Lung (tissue), 12 donors: ENCODE results near the gene VWF. TPM values are rescaled to one million over a fixed set of nuclear protein-coding genes. Genes with fewer than 3 reads are reported as not detected.

Source experiments
- ATAC-seq: fragments of 200-7000 bp; cut with Tn5 transposase; one replicate; pipeline ENCODE4 v1.9.1; 2020; ENCODE audit warnings: moderate number of reproducible peaks; ENCODE audit not compliant: insufficient read depth, low FRiP score
- DNase-seq, 3 donors: peaks; one replicate each; pipeline ENCODE4 v3.0.0-alpha.2; 2013 to 2017
- H3K27ac ChIP-seq, 2 donors: one replicate each; pipeline ENCODE4 v1.5.1; 2013; ENCODE audit warnings: mild to moderate bottlenecking in 2 of 2, moderate library complexity in 2 of 2, control low read depth in 1 of 2, inconsistent platforms in 1 of 2, low read depth in 1 of 2, low read length in 1 of 2
- H3K27me3 ChIP-seq, 3 donors: one replicate each; pipeline ENCODE4 v1.5.1; 2013; ENCODE audit warnings: low read length in 2 of 3; ENCODE audit not compliant: control insufficient read depth in 3 of 3, insufficient read depth in 3 of 3
- H3K36me3 ChIP-seq, 4 donors: one replicate each; pipeline ENCODE4 v1.5.1; 2013; ENCODE audit warnings: low read length in 4 of 4, mild to moderate bottlenecking in 1 of 4, moderate library complexity in 1 of 4; ENCODE audit not compliant: control insufficient read depth in 4 of 4, insufficient read depth in 4 of 4
- H3K4me1 ChIP-seq, 5 donors: one replicate each; pipeline ENCODE4 v1.5.1; 2013; ENCODE audit warnings: low read length in 5 of 5, mild to moderate bottlenecking in 2 of 5, moderate library complexity in 1 of 5; ENCODE audit not compliant: control insufficient read depth in 5 of 5, insufficient read depth in 5 of 5
- H3K4me3 ChIP-seq: one replicate; pipeline ENCODE4 v1.5.1; 2013; ENCODE audit warnings: mild to moderate bottlenecking, control low read depth, moderate library complexity
- H3K9ac ChIP-seq, 2 donors: one replicate each; pipeline ENCODE4 v1.5.1; 2013; ENCODE audit warnings: low read length in 2 of 2, control low read depth in 1 of 2; ENCODE audit not compliant: insufficient read depth in 1 of 2
- H3K9me3 ChIP-seq, 4 donors: one replicate each; pipeline ENCODE4 v1.5.1; 2013; ENCODE audit warnings: low read length in 3 of 4, mild to moderate bottlenecking in 1 of 4, moderate library complexity in 1 of 4; ENCODE audit not compliant: control insufficient read depth in 4 of 4, insufficient read depth in 3 of 4
- WGBS, 2 donors: extraction: QIAGEN DNeasy Blood & Tissue Kit; methylation state at CpG; one replicate each; pipeline ENCODE4 v1.1.7; 2013; 5-methylcytosine and 5-hydroxymethylcytosine counted together
- polyA plus RNA-seq, 2 donors: library from polyadenylated mRNA; stranded (reverse); fragments of 200-250 nt; gene quantifications; one replicate each; pipeline ENCODE4 v1.2.1, GENCODE V29; 2013
- total RNA-seq, 2 donors: library from RNA; depleted of rRNA in 1 of 2; stranded (reverse); fragments of >200 nt in 1 of 2; gene quantifications; one replicate each; pipeline ENCODE4 v1.2.1, GENCODE V29; 2014 to 2021
- TF ChIP-seq, protein P1 (sequence below): IDR thresholded peaks from 2 replicates; pipeline ENCODE4 v1.5.1; 2012; ENCODE audit warnings: mild to moderate bottlenecking; ENCODE audit errors: control extremely low read depth, extremely low read depth
- donor health status: control.
- donor health status: control.
- donor health status: Bipolar disorder and iron deficiency.
- donor health status: healthy.
- donor health status: DM: yes; HTN: yes; CAD: no.

VWF gene
- total and polyA plus RNA-seq, 4 donors, result 65.6 to 285 (median 249) TPM

- peaks cover 0 to 3% (median 0%) of the 10 kb centered on the region in 4 donors for H3K36me3 ChIP-seq
- no peak overlapping the region for H3K27ac ChIP-seq
- H3K9me3 ChIP-seq, result no peaks in the 10 kb centered on the region
- TF ChIP-seq, protein P1, sequence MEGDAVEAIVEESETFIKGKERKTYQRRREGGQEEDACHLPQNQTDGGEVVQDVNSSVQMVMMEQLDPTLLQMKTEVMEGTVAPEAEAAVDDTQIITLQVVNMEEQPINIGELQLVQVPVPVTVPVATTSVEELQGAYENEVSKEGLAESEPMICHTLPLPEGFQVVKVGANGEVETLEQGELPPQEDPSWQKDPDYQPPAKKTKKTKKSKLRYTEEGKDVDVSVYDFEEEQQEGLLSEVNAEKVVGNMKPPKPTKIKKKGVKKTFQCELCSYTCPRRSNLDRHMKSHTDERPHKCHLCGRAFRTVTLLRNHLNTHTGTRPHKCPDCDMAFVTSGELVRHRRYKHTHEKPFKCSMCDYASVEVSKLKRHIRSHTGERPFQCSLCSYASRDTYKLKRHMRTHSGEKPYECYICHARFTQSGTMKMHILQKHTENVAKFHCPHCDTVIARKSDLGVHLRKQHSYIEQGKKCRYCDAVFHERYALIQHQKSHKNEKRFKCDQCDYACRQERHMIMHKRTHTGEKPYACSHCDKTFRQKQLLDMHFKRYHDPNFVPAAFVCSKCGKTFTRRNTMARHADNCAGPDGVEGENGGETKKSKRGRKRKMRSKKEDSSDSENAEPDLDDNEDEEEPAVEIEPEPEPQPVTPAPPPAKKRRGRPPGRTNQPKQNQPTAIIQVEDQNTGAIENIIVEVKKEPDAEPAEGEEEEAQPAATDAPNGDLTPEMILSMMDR, result no peak
- no peak overlapping the region for H3K9ac ChIP-seq
- H3K4me3 ChIP-seq, result no peak overlapping the region
- WGBS, 2 donors, result 88% methylated on average over 4 of the region's 4 CpGs
- ATAC-seq, result no peak
- no peak for DNase-seq
- H3K4me1 ChIP-seq, result peaks cover 0 to 2% (median 0%) of the 10 kb centered on the region in 5 donors
- H3K27me3 ChIP-seq, result peaks cover 0 to 4% (median 0%) of the 10 kb centered on the region in 3 donors
Observed at GRCh38 chr12:5982106-5982505, 142.4 kb downstream of the VWF start.

DNA sequence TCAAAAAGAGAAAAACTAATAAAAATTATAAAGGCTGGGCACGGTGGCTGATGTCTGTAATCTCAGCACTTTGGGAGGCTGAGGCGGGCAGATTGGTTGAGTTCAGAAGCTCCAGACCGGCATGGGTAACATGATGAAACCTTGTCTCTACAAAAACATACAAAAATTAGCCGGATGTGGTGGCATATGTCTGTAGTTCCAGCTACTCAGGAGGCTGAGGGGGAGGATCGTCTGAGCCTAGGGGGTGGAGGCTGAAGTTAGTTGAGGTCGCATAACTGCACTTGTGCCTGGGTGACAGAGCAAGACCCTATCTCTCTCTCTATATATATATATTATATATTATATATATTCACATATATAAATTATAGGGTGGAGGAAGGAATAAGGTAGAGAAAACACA lies 146.9 kb downstream of the VWF start:
- Histone ChIP-seq H3K4me3 (no peak overlapping the region), H3K9ac (no peak overlapping the region), H3K27me3 (no peaks in the 10 kb centered on the region), H3K9me3 (no peaks in the 10 kb centered on the region), H3K36me3 (peaks cover 0 to 7% (median 0%) of the 10 kb centered on the region in 4 donors), H3K27ac (no peak overlapping the region), H3K4me1 (peaks cover 0 to 4% (median 0%) of the 10 kb centered on the region in 5 donors)
- DNase-seq, result no peak
- TF ChIP-seq, protein P1, result no peak
- WGBS, 2 donors, result 81 to 93% methylated on average over 6 of the region's 6 CpGs
- no peak for ATAC-seq

- Histone ChIP-seq H3K27me3 (no peaks in the 10 kb centered on the region), H3K9me3 (no peaks in the 10 kb centered on the region), H3K36me3 (peaks cover 0 to 4% (median 0%) of the 10 kb centered on the region in 4 donors), H3K27ac (peak overlapping the region in 1 of 2 donors; percentile 2), H3K9ac (no peak overlapping the region), H3K4me1 (peaks cover 0 to 4% (median 0%) of the 10 kb centered on the region in 5 donors), H3K4me3 (no peak overlapping the region)
- no peak for ATAC-seq
- no peak for DNase-seq
- 51 to 74% methylated on average over 6 of the region's 6 CpGs for WGBS, 2 donors
- TF ChIP-seq, protein P1, result no peak
Observed at GRCh38 chr12:5976711-5977110, 147.8 kb downstream of the VWF start.

DNA sequence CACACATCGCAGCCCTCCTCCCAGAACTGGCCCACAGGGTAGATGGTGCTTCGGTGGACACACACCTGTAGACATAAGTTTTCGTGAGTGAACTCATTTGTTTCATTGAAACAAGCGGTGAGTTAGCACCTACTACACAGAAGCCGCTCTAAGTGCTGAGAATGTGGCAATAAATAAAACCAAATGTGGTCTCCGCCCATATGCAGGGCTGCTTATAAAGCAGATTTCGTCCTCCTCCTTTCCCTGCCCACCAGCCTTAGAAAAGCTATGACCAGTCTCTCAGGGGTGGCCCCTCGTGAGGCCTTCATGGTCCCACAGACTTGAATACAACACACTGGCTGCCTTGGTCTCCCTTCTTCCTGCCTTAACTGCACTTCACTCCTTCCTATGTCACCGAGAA lies 148.3 kb downstream of the VWF start:
- no peak overlapping the region for H3K9ac ChIP-seq
- H3K27ac ChIP-seq, result peak overlapping the region in 1 of 2 donors; percentile 2
- no peak overlapping the region for H3K4me3 ChIP-seq
- WGBS, 2 donors, result 90 to 93% methylated on average over 9 of the region's 9 CpGs
- DNase-seq, result no peak
- no peaks in the 10 kb centered on the region for H3K27me3 ChIP-seq
- ATAC-seq, result no peak
- H3K4me1 ChIP-seq, result peaks cover 0 to 4% (median 0%) of the 10 kb centered on the region in 5 donors
- no peaks in the 10 kb centered on the region for H3K9me3 ChIP-seq
- TF ChIP-seq, protein P1, result no peak
- H3K36me3 ChIP-seq, result peaks cover 0 to 4% (median 0%) of the 10 kb centered on the region in 4 donors
